GM12878 (cell line): ENCODE results near the gene NOS1.

Experiments
- CREB1 ChIP-seq: IDR thresholded peaks from 2 replicates; pipeline ENCODE4 v1.6.1; 2012; ENCODE audit warnings: low read depth, mild to moderate bottlenecking, inconsistent platforms
- CTCF ChIP-seq, 3 experiments: IDR thresholded peaks in 2 of 3; conservative IDR thresholded peaks in 1 of 3; 2 replicates each; pipeline ENCODE4 v1.5.1; 2011; ENCODE audit warnings: low read depth in 3 of 3, low read length in 3 of 3, mild to moderate bottlenecking in 3 of 3, control low read depth in 2 of 3, moderate library complexity in 2 of 3, inconsistent platforms in 1 of 3, mixed read lengths in 1 of 3; ENCODE audit not compliant: control insufficient read depth in 2 of 3, insufficient read depth in 1 of 3; ENCODE audit errors: extremely low read depth in 1 of 3
- NRF1 ChIP-seq: conservative IDR thresholded peaks from 2 replicates; pipeline ENCODE4 v1.6.1; 2011; ENCODE audit warnings: mild to moderate bottlenecking, low read depth, low read length, improper control_type of control experiment
- ZBTB33 ChIP-seq: fragments of 450-650 bp; IDR thresholded peaks from 2 replicates; pipeline ENCODE4 v1.6.1; 2017; ENCODE audit warnings: mild to moderate bottlenecking

GRCh38 chr12:117339104-117339503 is 22.3 kb downstream of the NOS1 start:
- TF ChIP-seq NRF1 (no peak), CTCF (IDR thresholded peaks at IDR 0.05 in 2 of 3, conservative IDR thresholded peaks at IDR 0.05 in 1 of 3; ENCODE audit: control insufficient read depth in 2 of 3, extremely low read depth in 1 of 3, insufficient read depth in 1 of 3, low read depth in 3 of 3, low read length in 3 of 3) (no peak), ZBTB33 (no peak), CREB1 (no peak)
